ENCODE data around the gene SELENON. TPM values are rescaled to one million over a fixed set of nuclear protein-coding genes. Genes with fewer than 3 reads are reported as not detected.

Gene SELENON
- total and polyA plus RNA-seq, 9 of the 15 experiments (the other 6 are each of a cell fraction or from before 2014, with no cell fraction given) = 0.43 to 26.7 (median 7.0) TPM

DNA sequence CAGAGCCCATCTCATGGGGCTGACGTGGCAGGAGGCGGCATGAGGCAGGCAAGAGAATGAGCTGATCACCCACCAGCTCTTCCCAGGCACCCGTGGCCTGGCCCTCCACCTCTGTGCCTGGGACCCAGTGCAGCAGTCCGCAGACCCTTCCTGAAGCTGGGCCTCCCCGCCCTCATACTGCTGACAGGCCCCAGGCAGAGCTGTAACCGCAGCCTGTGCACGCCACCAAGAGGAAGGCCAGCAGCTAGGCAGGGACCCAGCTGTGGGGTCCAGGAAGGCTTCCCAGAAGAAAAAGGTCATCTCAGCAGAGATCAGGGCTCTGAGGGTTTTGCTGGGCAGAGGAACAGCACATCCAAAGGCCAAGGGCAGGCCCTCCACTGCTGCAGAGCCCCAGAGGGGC is 9.9 kb downstream of the SELENON start (continued):
- TF ChIP-seq GABPB1 (CRISPR knock-in tag; IDR thresholded peaks at IDR 0.05) (0 out of 2 replicates have a peak, but pooled peaks have one; percentile 8), HMGN3 (IDR thresholded peaks at IDR 0.05; ENCODE audit: borderline replicate concordance, extremely low read depth, insufficient read length, low read depth, low read length) (peak; percentile 18), STAG1 (CRISPR knock-in tag; IDR thresholded peaks at IDR 0.05; ENCODE audit: borderline replicate concordance) (peak; percentile 19; the same call in 1 of the 2 replicates), ZBTB17 (CRISPR knock-in tag; IDR thresholded peaks at IDR 0.05) (no peak), POLR2B (IDR thresholded peaks at IDR 0.05; ENCODE audit: low read depth, partially characterized antibody) (no peak), ELF4 (CRISPR knock-in tag; IDR thresholded peaks at IDR 0.05) (no peak), RAD21 (CRISPR knock-in tag; conservative IDR thresholded peaks at IDR 0.05 in 1 of 2, IDR thresholded peaks at IDR 0.05 in 1 of 2) (peak in 1 of 2 experiments; percentile 40; a peak in 2 of 4 replicates), ZNF12 (CRISPR knock-in tag; IDR thresholded peaks at IDR 0.05) (no peak), MTA2 (IDR thresholded peaks at IDR 0.05; ENCODE audit: low read depth) (no peak), PCBP1 (IDR thresholded peaks at IDR 0.05; ENCODE audit: low read depth, low read length, poor library complexity, severe bottlenecking) (no peak)
- TF ChIP-seq, protein P1, sequence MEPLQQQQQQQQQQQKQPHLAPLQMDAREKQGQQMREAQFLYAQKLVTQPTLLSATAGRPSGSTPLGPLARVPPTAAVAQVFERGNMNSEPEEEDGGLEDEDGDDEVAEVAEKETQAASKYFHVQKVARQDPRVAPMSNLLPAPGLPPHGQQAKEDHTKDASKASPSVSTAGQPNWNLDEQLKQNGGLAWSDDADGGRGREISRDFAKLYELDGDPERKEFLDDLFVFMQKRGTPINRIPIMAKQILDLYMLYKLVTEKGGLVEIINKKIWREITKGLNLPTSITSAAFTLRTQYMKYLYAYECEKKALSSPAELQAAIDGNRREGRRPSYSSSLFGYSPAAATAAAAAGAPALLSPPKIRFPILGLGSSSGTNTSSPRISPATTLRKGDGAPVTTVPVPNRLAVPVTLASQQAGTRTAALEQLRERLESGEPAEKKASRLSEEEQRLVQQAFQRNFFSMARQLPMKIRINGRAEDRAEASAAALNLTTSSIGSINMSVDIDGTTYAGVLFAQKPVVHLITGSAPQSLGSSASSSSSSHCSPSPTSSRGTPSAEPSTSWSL (CRISPR knock-in tag; IDR thresholded peaks at IDR 0.05; ENCODE audit: borderline replicate concordance) = no peak

Measured in K562 (cell line).